Spleen (tissue), 7 donors: ENCODE results near the gene SYTL1.

Experiments
- CTCF ChIP-seq, 11 experiments: fragments of 200-600 bp in 7 of 11; fragments of 450-650 bp in 4 of 11; sonication (generic) in 4 of 11; IDR thresholded peaks in 8 of 11; conservative IDR thresholded peaks in 3 of 11; 1 replicate in 7 of 11; 2 replicates in 4 of 11; pipeline versions ENCODE4 v1.4.0 to v1.8.0; 2016 to 2021; ENCODE audit warnings: antibody characterized with exemption in 11 of 11, inconsistent platforms in 4 of 11, mild to moderate bottlenecking in 1 of 11
- POLR2A ChIP-seq, 3 donors: fragments of 450-650 bp; IDR thresholded peaks; one replicate each; pipeline ENCODE4 v1.5.1; 2017; ENCODE audit warnings: antibody characterized with exemption in 3 of 3, mild to moderate bottlenecking in 1 of 3
- donor health status: DM: no; HTN: no; CAD: no; lungs with moderate emphysema.
- donor health status: DM: no; HTN: no; CAD: no.
- donor health status: DM: no; HTN: no; CAD: no.

- TF ChIP-seq CTCF (IDR thresholded peaks at IDR 0.05 in 8 of 11, conservative IDR thresholded peaks at IDR 0.05 in 3 of 11) (no peak), POLR2A (IDR thresholded peaks at IDR 0.05) (no peak)
Measured at GRCh38 chr1:27348861-27349783, 7.3 kb downstream of the SYTL1 start.
